ELR (cell line): ENCODE results near the gene GAS2L1.

ENCODE experiments used
- DNase-seq: peaks from one replicate; pipeline ENCODE4 v3.0.0-alpha.2; 2015; ENCODE audit warnings: low read depth

The GAS2L1 gene

DNA sequence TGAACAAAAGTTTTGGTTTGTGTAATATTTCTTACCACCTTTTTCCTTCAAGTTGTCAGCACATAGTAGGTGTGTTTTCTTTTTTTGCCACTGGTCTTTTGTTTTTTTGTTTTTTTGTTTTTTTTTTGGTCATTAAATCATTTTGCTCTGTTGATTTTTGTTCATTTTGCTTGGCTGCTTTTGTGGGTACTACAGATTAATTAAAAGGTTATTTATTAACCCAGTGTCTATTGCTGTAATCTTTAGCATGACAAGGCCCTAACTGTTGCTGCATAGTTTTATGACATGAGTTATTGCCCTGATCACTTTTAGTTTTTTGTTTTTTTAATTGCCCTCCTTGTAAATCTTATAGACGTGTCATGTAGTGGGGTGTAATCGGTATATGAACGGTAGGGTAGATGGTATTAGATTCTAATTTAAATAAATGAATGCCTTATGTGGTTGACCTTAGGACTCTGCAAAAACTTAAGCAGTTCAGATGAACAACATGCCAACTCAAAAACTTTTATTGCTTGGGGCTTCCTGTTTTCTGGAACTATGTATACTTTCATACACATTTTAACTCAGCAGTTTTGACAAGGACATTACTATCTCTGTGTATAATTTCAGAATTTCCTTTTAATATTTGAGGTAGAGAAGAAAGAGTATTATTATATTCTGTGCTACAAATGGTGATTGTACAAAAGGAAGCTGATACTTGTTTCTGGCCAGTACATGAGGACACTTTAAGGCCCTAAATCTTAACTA lies 30.5 kb upstream of the GAS2L1 start:
- DNase-seq, result no peak

- no peak for DNase-seq
Observed at GRCh38 chr22:29277927-29278326, 28.5 kb upstream of the GAS2L1 start.

DNA sequence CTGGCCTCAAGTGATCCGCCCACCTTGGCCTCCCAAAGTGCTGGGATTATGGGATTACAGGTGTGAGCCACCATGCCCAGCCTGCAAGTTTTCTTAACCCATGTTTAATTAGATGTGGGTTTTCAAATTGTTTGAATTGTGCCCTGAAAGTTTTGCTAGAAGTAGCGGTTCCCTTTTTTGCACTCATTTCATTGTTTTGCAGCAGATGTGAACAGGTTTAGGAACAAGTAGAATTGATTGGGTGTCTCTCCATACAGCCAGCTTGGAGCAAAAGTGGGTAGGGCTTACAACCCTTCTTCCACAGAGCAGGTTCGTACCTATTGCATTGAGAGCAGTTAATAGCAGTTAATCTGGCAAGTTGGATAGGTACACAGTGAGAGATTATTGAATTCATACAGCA lies 22.3 kb upstream of the GAS2L1 start:
- DNase-seq, result no peak

DNA sequence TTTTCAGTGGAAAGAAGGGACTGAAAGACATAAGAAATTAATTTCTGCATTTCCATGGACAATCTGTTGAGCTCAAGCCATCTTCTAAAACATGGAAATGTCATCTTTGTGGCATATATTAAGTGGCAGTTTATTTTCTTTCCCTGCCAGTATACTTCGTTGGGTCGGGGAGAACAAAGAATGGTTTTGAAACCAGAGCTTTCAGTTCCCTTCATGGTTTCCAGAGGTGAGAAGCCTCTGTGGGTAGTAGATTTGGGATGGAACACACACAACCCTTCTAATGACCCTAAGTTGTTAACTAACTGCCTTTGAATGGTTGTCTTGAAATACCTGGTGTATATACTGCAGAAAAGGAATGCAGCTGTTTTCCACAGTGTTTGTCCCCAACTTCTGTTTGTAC lies 17.6 kb upstream of the GAS2L1 start:
- no peak for DNase-seq

DNA sequence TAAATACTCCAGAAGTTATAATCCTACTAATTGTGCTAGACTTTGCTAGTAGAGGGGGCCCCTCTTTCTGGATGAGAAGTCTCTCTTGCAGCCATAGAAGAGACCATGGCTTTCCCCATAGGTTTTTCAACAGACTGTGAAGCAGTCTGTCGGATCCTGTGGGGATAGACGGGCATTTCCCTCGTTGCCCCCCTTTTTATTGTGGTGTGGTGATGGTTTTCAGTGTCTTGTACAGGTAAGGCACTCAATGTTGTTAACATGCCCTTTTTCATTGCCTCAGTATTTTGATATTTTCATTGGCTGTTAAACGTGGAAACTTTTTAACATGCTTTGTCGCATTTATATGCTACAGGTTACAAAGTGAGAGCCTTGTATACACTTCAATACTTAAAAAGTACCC lies 16.4 kb upstream of the GAS2L1 start:
- DNase-seq, result no peak

- DNase-seq, result peak; percentile 26
Observed at GRCh38 chr22:29291215-29291614, 15.2 kb upstream of the GAS2L1 start.

- no peak for DNase-seq
Observed at GRCh38 chr22:29292379-29292778, 14.1 kb upstream of the GAS2L1 start.

DNA sequence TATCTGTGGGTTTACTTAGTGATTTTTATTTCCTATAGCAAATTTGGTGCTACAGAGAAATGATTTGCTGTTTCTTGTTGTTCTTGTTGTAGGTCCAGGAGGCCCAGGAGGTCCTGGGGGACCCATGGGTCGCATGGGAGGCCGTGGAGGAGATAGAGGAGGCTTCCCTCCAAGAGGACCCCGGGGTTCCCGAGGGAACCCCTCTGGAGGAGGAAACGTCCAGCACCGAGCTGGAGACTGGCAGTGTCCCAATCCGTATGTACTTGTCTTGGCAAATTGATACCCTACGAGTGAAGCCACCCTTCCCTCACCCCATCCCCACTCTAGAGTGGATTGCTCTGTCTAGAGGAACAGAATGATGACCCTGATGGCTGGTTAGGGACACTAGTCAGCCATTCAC lies 7.8 kb upstream of the GAS2L1 start:
- no peak for DNase-seq

DNA sequence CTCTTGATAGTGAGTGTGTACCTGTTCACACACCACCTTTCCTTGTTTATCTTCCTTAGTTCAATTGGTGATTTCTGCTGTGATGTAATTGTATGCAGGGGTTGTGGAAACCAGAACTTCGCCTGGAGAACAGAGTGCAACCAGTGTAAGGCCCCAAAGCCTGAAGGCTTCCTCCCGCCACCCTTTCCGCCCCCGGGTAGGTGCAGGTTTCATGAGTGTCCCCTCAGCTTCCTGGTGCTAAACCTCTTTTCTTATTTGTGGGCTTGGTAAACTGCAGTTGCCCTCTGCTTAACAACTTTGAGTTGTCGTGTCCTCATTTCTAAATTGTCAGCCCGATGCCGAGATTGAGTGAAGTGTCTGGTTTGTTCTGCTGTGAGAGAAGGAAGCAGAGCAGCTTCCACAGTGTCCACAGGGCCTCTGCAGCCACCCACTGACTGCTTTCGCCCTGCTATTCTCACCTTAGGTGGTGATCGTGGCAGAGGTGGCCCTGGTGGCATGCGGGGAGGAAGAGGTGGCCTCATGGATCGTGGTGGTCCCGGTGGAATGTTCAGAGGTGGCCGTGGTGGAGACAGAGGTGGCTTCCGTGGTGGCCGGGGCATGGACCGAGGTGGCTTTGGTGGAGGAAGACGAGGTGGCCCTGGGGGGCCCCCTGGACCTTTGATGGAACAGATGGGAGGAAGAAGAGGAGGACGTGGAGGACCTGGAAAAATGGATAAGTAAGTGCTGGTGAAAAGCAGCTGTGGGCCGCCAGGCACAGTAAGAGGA lies 7.1 kb upstream of the GAS2L1 start:
- DNase-seq, result no peak

DNA sequence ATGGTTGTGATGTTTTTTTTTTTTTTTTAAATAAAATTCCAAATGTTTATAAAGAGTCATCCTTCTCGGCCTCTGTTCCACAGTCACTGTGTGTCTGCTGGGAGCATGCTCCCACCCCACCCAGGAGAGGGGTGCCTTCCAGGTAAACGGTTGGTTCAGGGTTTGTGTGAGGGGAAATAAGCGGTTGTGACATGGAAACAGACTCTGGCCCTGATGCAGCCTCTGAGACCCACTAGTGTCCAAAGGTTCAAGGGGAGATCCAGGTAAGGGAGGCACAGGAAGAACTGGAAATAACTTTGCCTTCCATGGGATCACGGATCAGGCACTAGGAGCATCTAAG lies 6.0 kb upstream of the GAS2L1 start:
- DNase-seq, result no peak

DNA sequence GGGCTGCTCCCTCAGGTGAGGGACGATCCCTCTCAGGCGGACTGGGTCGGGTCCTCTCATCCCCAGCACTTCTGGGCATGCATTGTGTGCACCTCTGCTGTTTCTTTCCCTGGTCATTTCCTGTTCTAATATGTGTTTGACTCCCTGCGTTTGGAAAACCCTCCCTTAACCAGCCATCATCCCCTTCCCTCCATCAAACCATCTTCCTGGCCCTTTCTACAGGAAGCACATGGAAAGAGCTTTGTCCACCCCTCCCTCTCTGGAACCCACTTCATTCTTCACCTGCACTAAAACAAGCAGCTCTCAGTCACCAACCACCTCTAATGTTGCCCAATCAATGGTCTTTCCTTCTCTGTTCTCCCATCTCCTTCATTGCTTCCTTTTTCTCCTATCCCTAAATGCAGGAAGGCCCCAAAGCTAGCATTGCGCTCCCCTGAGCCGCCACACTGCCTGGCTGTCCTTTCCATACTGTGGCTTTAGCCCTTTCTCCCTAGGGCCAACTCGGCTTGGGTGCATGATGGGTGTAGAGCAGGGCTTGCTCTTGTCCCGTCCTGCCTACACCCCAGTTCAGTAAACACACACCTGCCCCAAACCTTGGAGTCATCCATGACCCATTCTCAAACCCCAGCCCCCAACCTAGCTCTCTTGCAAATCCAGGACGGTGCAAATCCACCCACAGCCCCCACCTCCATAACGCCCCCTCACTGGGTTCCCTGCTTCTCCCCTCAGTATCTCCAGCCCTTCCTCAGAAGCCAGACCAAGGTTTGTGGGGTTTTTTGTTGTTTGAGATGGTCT lies 5.4 kb upstream of the GAS2L1 start:
- peak; percentile 17 for DNase-seq

GRCh38 chr22:29301716-29302401 lies 4.6 kb upstream of the GAS2L1 start:
- DNase-seq, result peak; percentile 21

DNA sequence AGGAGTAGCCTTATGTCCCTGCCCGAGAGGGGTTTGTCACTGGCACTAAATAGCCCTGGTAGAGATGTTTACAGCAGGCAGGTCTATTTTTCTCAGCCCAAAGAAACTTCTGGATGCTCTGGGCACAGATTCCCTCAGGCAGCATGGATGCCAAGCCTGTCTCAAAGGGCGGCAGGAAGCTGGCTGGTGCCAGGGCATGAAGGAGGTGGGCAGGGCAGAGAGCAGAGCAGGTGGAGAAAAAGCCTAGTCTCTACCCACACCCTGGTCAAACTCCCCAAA lies 4.1 kb upstream of the GAS2L1 start:
- no peak for DNase-seq

DNA sequence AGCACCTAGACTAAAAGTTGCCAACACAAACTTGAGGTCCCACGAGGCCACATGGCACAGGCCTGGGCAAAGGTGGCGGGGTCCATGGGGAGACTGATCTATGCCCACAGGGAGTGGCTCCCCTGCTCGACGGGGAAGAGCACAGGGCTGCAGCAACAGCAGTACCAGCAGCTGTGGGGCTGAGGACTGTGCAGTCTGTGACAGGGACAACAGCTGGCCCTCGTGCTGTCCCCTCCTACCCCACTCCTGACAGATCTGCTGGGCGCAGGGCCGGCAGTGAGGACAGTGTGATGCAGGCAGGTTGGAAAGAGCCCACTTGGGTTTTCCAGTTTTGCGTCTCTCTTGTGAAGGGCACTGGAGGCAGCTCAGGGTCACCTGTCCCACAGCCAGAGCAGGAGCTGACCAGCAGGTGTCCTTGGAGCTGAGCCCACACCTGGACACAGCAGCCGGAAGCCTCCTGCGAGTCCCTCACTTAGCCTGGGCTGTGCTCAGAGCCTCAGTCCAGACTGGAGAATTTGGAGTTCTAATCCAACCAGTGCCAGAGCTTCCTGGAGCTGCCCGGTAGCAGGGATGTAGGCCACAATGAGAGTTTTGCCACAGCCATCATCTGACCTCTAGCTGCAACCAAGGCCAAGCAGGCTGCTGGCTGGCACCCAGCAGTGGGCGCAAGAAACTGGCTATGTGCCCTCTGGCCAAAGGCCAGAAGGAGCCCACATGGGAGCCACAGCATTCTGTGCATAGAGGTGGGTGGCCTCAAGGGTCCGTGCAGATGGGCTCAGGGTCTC lies 3.6 kb upstream of the GAS2L1 start:
- DNase-seq, result no peak

DNA sequence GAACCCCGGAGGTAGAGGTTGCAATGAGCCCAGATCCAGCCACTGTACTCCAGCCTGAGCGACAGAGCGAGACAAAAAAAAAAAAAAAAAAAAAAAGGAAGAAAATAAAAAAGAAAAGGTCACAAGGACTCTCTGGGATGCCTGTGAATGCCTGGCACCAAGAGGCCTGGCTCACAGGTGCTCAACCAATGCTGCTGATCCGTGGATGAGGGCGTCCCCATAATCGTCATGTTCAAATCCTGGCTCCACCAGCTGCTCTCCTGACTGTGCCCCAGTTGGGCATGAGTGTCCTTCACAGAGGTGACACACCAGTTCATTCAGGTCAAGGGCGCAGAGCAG lies 645 bp upstream of the GAS2L1 start:
- DNase-seq, result no peak

DNA sequence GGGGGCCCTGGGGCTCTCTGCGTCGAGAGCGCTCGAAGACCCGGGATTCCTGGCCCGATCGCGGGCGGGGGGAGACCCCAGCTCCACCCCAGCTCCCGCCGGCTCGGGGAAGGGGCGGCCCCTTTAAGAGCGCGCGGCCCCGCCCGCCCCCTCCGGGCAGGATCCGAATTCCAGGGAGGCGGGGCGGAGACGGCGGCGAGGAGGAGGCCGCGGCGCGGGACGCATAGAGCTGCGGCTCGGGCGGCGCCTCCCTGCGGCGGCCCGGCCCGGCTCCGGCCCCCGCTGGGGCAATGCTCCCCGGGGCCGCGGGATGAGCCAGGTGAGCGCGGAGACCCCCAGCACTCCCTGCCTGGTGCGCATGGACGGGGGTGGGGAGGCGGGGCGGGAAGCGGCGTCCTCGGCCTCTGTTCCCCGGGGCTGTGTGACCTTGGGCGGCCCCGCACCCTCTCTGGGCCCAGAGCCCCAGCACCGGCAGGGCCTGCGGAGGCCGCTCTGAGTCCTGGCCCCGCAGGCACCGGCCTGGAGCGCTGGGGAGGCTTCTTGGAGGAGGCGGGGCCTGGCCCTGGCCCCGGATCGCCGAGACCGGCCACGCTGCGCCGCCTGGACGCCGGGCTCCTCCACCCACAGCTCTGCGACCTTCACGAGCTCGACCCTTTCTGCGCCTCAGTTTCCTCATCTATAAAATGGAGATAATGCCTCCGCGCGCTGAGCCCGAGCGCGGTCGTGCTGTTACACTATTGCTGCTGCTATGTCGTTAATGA lies 565 bp downstream of the GAS2L1 start:
- peak; percentile 87 for DNase-seq

DNA sequence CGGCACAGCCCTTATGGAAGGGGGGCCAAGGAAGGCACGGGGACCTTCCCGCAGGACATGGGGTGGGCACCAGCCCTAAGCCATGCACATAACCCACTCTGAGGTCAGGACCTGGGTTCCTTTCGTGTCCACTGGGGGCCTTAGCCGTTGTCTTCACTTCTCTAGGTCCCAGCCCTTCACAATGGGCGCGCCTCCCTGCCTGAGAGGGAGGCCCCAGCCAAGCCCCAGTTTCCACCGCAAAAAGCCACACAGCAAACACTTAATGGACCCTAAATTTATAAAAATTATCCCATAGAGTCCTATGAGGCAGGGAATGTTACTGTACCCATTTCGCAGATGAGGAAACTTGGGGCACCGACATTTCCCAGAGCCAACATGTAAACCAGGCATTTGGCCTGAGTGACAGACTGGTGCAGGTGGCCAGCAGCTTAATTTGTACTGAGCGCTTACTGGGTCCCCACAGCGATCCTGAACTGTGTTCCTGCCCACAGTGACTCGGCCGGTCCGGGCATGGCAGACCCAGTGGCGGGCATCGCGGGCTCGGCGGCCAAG lies 1.2 kb downstream of the GAS2L1 start:
- DNase-seq, result peak; percentile 37

DNA sequence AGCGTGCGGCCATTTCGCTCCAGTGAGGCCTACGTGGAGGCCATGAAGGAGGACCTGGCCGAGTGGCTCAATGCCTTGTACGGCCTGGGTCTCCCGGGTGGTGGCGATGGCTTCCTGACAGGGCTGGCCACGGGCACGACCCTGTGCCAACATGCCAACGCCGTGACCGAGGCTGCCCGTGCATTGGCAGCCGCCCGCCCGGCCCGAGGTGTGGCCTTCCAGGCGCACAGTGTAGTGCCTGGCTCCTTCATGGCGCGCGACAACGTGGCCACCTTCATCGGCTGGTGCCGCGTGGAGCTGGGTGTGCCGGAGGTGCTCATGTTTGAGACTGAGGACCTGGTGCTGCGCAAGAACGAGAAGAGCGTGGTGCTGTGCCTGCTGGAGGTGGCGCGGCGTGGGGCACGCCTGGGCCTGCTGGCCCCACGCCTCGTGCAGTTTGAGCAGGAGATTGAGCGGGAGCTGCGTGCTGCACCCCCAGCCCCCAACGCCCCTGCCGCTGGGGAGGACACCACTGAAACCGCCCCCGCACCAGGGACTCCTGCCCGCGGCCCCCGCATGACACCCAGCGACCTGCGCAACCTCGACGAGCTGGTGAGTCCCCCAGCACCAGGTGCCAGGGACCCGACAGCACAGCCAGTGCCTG lies 1.8 kb downstream of the GAS2L1 start:
- no peak for DNase-seq

DNA sequence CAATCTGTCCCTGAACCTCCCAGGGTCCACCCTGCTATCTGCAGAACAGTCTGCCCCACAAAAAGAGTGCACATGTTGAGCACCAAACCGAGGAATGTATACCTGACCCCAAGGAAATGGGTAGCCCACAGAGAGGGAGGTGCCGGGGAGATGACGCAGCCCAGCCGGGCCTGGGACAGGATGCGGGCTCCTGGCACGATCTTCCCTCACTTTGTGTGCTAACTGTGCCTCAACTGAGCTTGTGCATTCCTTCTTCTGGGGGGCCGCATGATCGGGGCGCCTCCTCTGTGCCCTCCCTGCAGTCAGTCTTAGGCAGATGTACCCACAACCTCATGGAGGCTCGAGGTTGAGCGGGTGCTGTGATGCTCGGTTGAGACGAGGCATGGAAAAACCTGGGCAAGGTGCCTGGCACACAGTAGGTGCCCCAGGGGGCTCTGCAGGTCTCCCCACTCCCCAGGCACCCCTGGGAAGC lies 2.4 kb downstream of the GAS2L1 start:
- DNase-seq, result peak; percentile 92

DNA sequence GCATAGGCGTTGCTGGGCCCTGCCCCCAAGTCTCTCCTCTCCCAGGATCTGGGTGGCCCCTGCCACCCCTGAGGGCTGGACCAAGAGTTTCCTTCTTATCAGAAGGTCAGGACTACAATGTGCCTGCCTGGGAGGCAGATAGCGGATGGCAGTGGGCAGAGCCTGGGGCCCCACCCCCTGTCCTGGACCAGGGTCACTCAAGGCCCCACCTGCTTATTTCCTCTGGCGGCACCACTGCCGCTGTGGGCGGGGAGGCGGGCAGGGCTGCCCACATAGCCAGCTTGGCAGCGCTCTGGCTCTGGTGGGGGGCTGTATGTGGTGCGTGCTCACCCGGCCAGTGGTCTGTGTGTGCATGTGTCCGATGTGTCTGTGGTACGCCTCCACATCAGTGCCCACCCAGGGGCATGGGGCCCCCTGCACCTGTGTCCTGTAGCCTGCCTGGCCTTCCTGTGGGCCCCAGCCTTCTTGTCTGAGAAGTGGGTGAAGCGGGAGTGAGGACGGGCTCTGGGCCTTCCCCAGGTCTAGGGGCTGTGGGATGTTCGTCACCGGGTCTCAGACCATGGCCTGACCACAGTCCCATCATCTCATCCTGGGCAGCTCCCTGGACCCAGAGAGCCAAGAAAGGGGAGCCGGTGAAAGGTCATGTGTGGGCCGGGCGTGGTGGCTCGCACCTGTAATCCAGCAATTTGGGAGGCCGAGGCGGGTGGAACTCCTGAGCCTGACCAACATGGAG lies 3.0 kb downstream of the GAS2L1 start:
- no peak for DNase-seq
